Hepatocyte (in vitro differentiated cells): ENCODE data around the gene GALT.

Experiments
- CTCF ChIP-seq: fragments of 200-600 bp; sonication (generic); IDR thresholded peaks from 2 replicates; pipeline ENCODE4 v1.5.1; 2016; ENCODE audit warnings: antibody characterized with exemption, mild to moderate bottlenecking; ENCODE audit not compliant: poor library complexity
- EZH2phosphoT487 ChIP-seq: fragments of 200-600 bp; sonication (generic); IDR thresholded peaks from one replicate; pipeline ENCODE4 v1.6.1; 2018; ENCODE audit warnings: antibody characterized with exemption, mild to moderate bottlenecking, low read depth, moderate library complexity; ENCODE audit not compliant: unreplicated experiment, severe bottlenecking

- TF ChIP-seq CTCF = no peak
- TF ChIP-seq EZH2phosphoT487 = no peak
These were observed 35.9 kb upstream of the GALT start for GRCh38 chr9:34610434-34611206.
